Aortic smooth muscle cell (primary cell): ENCODE measurements around the gene OR8S1. TPM values are rescaled to one million over a fixed set of nuclear protein-coding genes. Genes with fewer than 3 reads are reported as not detected.

Experiments
- total RNA-seq: library from RNA; depleted of rRNA; stranded (reverse); fragments of >200 nt; gene quantifications from 2 replicates; pipeline ENCODE4 v1.2.3, GENCODE V29; 2014

Gene OR8S1
- total RNA-seq: not detected in 2 replicates

GRCh38 chr12:48525332-48525731 lies at the start of gene OR8S1:
Gene OR8S1 (plus strand): TSS chr12:48525632. CDS start chr12:48525632, 0 bp downstream.

GRCh38 chr12:48482198-48482597 lies 43.2 kb upstream of the OR8S1 start, which contains the start of gene C12orf54:
Gene C12orf54 (plus strand): TSS chr12:48482498. CDS start chr12:48483297, 799 bp downstream.

GRCh38 chr12:48569946-48570345 lies 44.5 kb downstream of the OR8S1 start, which contains the start of gene LALBA:
Gene LALBA (minus strand): TSS chr12:48570046. CDS start chr12:48570020, 26 bp downstream.

Other genes with a start within 250 kb of the OR8S1 start
- 9.6 and 10.9 TPM in 2 replicates for gene ZNF641, start 174.7 kb upstream of the OR8S1 start, total RNA-seq
- gene ANP32D, start 53.1 kb upstream of the OR8S1 start, total RNA-seq: 0.12 TPM in 1 of 2 replicates, not detected in the other
- not detected in 2 replicates for gene C12orf54, start 43.1 kb upstream of the OR8S1 start, total RNA-seq
- gene LALBA, start 44.4 kb downstream of the OR8S1 start, total RNA-seq: not detected in 2 replicates
- gene KANSL2, start 156.6 kb downstream of the OR8S1 start, total RNA-seq: 34.0 and 37.8 TPM in 2 replicates
- 19.6 and 19.9 TPM in 2 replicates for gene CCNT1, start 191.1 kb downstream of the OR8S1 start, total RNA-seq